Stomach (tissue), 4 donors: ENCODE data around the gene SS18.

Source experiments
- CTCF ChIP-seq, 7 experiments: fragments of 450-650 bp in 4 of 7; fragments of 200-600 bp in 3 of 7; sonication (generic) in 3 of 7; IDR thresholded peaks; one replicate each; pipeline ENCODE4 v1.5.1; 2016 to 2019; ENCODE audit warnings: antibody characterized with exemption in 7 of 7, control low read depth in 2 of 7, mild to moderate bottlenecking in 1 of 7
- POLR2AphosphoS5 ChIP-seq, 3 donors: sonication (generic); formaldehyde crosslinking; IDR thresholded peaks; one replicate each; pipeline ENCODE4 v1.6.1; 2016; ENCODE audit warnings: antibody characterized with exemption in 3 of 3

- no peak for TF ChIP-seq POLR2AphosphoS5 (IDR thresholded peaks at IDR 0.05)
- no peak for TF ChIP-seq CTCF (IDR thresholded peaks at IDR 0.05)
These were observed 7.9 kb downstream of the SS18 start for GRCh38 chr18:26082475-26082874.
